HepG2 (cell line): ENCODE measurements around the gene PCDH12. TPM values are rescaled to one million over a fixed set of nuclear protein-coding genes. Genes with fewer than 3 reads are reported as not detected.

Source experiments
- PHB2 ChIP-seq: fragments of 450-650 bp; IDR thresholded peaks from 2 replicates; pipeline ENCODE4 v1.6.1; 2018; ENCODE audit not compliant: partially characterized antibody
- ZBTB34 ChIP-seq: sonication (generic); formaldehyde crosslinking; IDR thresholded peaks from 2 replicates; pipeline ENCODE4 v1.8.0; 2022; ENCODE audit warnings: mild to moderate bottlenecking, missing genetic modification reagents
- polyA plus RNA-seq, 8 experiments: library from polyadenylated mRNA; depleted of rRNA in 3 of 8; stranded (reverse) in 7 of 8; unstranded in 1 of 8; fragments of >200 nt; fragmentation: Illumina TruSeq in 4 of 8; extraction: Trizol in 4 of 8; gene quantifications; 2 replicates each; pipeline versions ENCODE4 v1.2.1 to v1.2.3, GENCODE V29; 2011 to 2016; ENCODE audit warnings: low read depth in 4 of 8, missing spikeins in 1 of 8, mixed read lengths in 1 of 8; ENCODE audit not compliant: insufficient read depth in 1 of 8
- total RNA-seq, 5 experiments: library from RNA; depleted of rRNA; stranded (reverse); fragments of >200 nt; fragmentation: Illumina TruSeq; extraction: Trizol; gene quantifications; 2 replicates each; pipeline ENCODE4 v1.2.3, GENCODE V29; 2016; ENCODE audit warnings: low read depth in 1 of 5

The PCDH12 gene
- total and polyA plus RNA-seq, 2 of the 13 experiments (the other 11 are each of a cell fraction or from before 2014, with no cell fraction given) = not detected

- no peak for TF ChIP-seq ZBTB34 (CRISPR knock-in tag)
- TF ChIP-seq PHB2 = no peak
Measured at GRCh38 chr5:141897425-141897824, 60.6 kb downstream of the PCDH12 start (continued).

Other genes starting within 250 kb of the PCDH12 start
- gene PCDH1, start 79.8 kb downstream of the PCDH12 start, total RNA-seq (2016; rRNA removed; fragmentation: Illumina TruSeq; extraction: Trizol) = 0.11 and 0.13 TPM in 2 replicates
- gene PCDH1, start 79.8 kb downstream of the PCDH12 start, polyA plus RNA-seq (2011; rRNA removed) = 0.83 and 1.3 TPM in 2 replicates
- gene DELE1, start 34.3 kb downstream of the PCDH12 start, total RNA-seq (2016; rRNA removed; fragmentation: Illumina TruSeq; extraction: Trizol) = 46.5 and 57.5 TPM in 2 replicates
- 90.3 and 97.1 TPM in 2 replicates for gene DELE1, start 34.3 kb downstream of the PCDH12 start, polyA plus RNA-seq (2011; rRNA removed)
- gene RNF14, start 10.9 kb upstream of the PCDH12 start, total RNA-seq (2016; rRNA removed; fragmentation: Illumina TruSeq; extraction: Trizol) = 28.1 and 42.4 TPM in 2 replicates
- gene RNF14, start 10.9 kb upstream of the PCDH12 start, polyA plus RNA-seq (2011; rRNA removed) = 11.0 and 11.3 TPM in 2 replicates
- 54.1 and 74.9 TPM in 2 replicates for gene GNPDA1, start 54.8 kb upstream of the PCDH12 start, total RNA-seq (2016; rRNA removed; fragmentation: Illumina TruSeq; extraction: Trizol)
- gene GNPDA1, start 54.8 kb upstream of the PCDH12 start, polyA plus RNA-seq (2011; rRNA removed) = 6.0 and 6.1 TPM in 2 replicates
- gene NDFIP1, start 150.6 kb upstream of the PCDH12 start, total RNA-seq (2016; rRNA removed; fragmentation: Illumina TruSeq; extraction: Trizol) = 11.9 and 15.7 TPM in 2 replicates
- 9.5 and 12.4 TPM in 2 replicates for gene NDFIP1, start 150.6 kb upstream of the PCDH12 start, polyA plus RNA-seq (2011; rRNA removed)